ENCODE data around the gene MAD1L1.

GRCh38 chr7:2076649-2077064, 156.1 kb downstream of the MAD1L1 start:
- TF ChIP-seq CTCF (conservative IDR thresholded peaks at IDR 0.05) (no peak), ZFX (IDR thresholded peaks at IDR 0.05) (no peak)

Data from C4-2B (cell line).